ENCODE measurements around the gene GLIS1. TPM values are rescaled to one million over a fixed set of nuclear protein-coding genes. Genes with fewer than 3 reads are reported as not detected.

The GLIS1 gene
- total RNA-seq, 1 experiment from 2014 or later: 0.24 TPM

DNA sequence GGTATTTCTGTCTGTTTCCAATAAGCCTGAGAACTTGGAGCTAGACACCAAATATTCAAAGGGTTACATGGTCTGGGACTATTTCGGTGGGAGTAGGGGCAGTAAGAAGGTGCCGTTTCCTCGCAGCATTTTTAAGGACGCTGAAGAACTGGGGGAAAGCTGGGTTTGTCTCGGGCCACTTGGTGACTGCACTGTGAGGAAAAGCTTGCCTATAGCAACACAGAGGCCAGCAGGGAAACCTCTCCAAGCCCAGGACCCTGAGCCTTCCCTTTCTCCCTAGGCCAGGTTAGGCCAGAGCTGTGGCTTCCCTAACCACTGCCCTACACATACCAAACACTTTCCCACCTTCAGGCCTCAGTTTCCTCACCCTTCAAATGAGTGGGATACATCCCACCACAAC is 3.3 kb downstream of the GLIS1 start (continued):
- TF ChIP-seq, protein P1, sequence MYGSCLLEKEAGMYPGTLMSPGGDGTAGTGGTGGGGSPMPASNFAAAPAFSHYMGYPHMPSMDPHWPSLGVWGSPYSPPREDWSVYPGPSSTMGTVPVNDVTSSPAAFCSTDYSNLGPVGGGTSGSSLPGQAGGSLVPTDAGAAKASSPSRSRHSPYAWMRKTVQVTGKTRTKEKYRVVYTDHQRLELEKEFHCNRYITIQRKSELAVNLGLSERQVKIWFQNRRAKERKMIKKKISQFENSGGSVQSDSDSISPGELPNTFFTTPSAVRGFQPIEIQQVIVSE (CRISPR knock-in tag; IDR thresholded peaks at IDR 0.05; ENCODE audit: borderline replicate concordance): no peak
- TF ChIP-seq, protein P2, sequence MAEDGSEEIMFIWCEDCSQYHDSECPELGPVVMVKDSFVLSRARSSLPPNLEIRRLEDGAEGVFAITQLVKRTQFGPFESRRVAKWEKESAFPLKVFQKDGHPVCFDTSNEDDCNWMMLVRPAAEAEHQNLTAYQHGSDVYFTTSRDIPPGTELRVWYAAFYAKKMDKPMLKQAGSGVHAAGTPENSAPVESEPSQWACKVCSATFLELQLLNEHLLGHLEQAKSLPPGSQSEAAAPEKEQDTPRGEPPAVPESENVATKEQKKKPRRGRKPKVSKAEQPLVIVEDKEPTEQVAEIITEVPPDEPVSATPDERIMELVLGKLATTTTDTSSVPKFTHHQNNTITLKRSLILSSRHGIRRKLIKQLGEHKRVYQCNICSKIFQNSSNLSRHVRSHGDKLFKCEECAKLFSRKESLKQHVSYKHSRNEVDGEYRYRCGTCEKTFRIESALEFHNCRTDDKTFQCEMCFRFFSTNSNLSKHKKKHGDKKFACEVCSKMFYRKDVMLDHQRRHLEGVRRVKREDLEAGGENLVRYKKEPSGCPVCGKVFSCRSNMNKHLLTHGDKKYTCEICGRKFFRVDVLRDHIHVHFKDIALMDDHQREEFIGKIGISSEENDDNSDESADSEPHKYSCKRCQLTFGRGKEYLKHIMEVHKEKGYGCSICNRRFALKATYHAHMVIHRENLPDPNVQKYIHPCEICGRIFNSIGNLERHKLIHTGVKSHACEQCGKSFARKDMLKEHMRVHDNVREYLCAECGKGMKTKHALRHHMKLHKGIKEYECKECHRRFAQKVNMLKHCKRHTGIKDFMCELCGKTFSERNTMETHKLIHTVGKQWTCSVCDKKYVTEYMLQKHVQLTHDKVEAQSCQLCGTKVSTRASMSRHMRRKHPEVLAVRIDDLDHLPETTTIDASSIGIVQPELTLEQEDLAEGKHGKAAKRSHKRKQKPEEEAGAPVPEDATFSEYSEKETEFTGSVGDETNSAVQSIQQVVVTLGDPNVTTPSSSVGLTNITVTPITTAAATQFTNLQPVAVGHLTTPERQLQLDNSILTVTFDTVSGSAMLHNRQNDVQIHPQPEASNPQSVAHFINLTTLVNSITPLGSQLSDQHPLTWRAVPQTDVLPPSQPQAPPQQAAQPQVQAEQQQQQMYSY (CRISPR knock-in tag; IDR thresholded peaks at IDR 0.05): no peak
- TF ChIP-seq, protein P3, sequence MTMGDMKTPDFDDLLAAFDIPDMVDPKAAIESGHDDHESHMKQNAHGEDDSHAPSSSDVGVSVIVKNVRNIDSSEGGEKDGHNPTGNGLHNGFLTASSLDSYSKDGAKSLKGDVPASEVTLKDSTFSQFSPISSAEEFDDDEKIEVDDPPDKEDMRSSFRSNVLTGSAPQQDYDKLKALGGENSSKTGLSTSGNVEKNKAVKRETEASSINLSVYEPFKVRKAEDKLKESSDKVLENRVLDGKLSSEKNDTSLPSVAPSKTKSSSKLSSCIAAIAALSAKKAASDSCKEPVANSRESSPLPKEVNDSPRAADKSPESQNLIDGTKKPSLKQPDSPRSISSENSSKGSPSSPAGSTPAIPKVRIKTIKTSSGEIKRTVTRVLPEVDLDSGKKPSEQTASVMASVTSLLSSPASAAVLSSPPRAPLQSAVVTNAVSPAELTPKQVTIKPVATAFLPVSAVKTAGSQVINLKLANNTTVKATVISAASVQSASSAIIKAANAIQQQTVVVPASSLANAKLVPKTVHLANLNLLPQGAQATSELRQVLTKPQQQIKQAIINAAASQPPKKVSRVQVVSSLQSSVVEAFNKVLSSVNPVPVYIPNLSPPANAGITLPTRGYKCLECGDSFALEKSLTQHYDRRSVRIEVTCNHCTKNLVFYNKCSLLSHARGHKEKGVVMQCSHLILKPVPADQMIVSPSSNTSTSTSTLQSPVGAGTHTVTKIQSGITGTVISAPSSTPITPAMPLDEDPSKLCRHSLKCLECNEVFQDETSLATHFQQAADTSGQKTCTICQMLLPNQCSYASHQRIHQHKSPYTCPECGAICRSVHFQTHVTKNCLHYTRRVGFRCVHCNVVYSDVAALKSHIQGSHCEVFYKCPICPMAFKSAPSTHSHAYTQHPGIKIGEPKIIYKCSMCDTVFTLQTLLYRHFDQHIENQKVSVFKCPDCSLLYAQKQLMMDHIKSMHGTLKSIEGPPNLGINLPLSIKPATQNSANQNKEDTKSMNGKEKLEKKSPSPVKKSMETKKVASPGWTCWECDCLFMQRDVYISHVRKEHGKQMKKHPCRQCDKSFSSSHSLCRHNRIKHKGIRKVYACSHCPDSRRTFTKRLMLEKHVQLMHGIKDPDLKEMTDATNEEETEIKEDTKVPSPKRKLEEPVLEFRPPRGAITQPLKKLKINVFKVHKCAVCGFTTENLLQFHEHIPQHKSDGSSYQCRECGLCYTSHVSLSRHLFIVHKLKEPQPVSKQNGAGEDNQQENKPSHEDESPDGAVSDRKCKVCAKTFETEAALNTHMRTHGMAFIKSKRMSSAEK (CRISPR knock-in tag; IDR thresholded peaks at IDR 0.05; ENCODE audit: borderline replicate concordance): no peak
- TF ChIP-seq, protein P4, sequence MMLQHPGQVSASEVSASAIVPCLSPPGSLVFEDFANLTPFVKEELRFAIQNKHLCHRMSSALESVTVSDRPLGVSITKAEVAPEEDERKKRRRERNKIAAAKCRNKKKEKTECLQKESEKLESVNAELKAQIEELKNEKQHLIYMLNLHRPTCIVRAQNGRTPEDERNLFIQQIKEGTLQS (CRISPR knock-in tag; conservative IDR thresholded peaks at IDR 0.05): no peak
- TF ChIP-seq RORB (CRISPR knock-in tag; IDR thresholded peaks at IDR 0.05): no peak

DNA sequence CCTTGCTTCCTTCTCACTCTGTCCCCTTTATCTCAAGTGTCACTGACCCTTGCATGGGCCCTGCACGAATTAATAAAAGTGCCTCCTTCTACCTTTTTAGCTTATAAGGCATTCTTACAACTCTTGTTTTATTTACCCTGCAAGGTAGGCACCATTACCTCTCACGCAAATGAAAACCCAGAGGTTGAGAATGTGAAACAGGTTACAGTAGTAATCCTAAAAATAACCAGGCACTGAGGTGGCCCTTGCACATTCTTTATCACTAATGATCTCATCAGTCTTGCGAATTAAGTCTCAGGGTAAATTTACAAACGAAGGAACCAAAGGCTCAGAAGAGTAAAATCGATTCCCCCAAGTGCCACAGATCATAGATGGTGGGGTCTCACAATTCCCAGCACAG is 3.7 kb downstream of the GLIS1 start:
- Mint-ChIP-seq H3K27ac (no peak overlapping the region), H3K27me3 (ENCODE audit: low read depth) (peaks cover 61% of the 10 kb centered on the region), H3K9me3 (no peaks in the 10 kb centered on the region), H3K36me3 (no peaks in the 10 kb centered on the region), H3K4me1 (peaks cover 7% of the 10 kb centered on the region), H3K4me3 (no peak overlapping the region)
- no peak for DNase-seq (ENCODE audit: low spot score)
- POLR2A ChIA-PET: interaction anchor here (0.5 to 0.7 kb wide), 2 partner anchors 30 to 299 kb away, joined by 3 to 6 read pairs; no protein-coding TSS in a partner anchor
- no peak for ATAC-seq
- CTCF ChIA-PET: interaction anchor here (0.9 to 3.9 kb wide), 5 partner anchors 11 to 249 kb away, joined by 3 to 17 read pairs (median 15); no protein-coding TSS in a partner anchor
- TF ChIP-seq HMGA2 (CRISPR knock-in tag; IDR thresholded peaks at IDR 0.05) (no peak), CREB1 (CRISPR knock-in tag; IDR thresholded peaks at IDR 0.05) (no peak), ZNF232 (CRISPR knock-in tag; IDR thresholded peaks at IDR 0.05) (no peak), ESRRA (CRISPR knock-in tag; IDR thresholded peaks at IDR 0.05; ENCODE audit: borderline replicate concordance) (no peak), GABPB1 (CRISPR knock-in tag; IDR thresholded peaks at IDR 0.05) (no peak)
- TF ChIP-seq, protein P5, sequence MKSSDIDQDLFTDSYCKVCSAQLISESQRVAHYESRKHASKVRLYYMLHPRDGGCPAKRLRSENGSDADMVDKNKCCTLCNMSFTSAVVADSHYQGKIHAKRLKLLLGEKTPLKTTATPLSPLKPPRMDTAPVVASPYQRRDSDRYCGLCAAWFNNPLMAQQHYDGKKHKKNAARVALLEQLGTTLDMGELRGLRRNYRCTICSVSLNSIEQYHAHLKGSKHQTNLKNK (CRISPR knock-in tag; IDR thresholded peaks at IDR 0.05): no peak

DNA sequence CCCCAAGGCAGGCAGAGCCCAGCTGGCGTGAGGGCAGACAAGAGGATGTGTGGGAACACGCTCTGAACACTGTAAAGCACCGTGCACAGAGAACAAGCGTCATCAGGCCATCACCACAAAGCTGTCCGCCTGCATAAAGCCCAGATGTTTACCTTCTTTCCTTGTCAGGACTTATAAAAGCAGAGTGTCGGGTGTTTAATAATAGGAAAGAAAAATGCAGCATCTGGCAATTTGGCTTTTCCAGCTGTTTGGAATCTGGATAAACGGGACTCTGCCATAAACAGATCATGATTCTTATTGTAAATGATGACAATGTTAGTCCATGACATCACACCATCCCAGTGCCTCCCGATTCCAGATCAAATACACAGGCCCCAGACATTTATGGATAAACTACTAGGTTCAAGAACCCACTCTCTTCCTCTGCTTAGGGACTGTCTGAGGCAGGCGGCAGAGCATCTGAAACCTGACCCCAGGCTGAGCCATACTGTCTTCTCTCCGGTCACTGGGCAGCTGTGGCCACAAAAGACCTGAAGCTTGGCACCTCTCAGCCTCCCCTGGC is 4.2 kb downstream of the GLIS1 start:
- no peak overlapping the region for H3K27ac Mint-ChIP-seq
- POLR2A ChIA-PET: interaction anchor here (0.5 to 0.7 kb wide), 2 partner anchors 30 to 299 kb away, joined by 3 to 6 read pairs; no protein-coding TSS in a partner anchor
- CTCF ChIA-PET: interaction anchor here (0.7 to 3.9 kb wide), 5 partner anchors 10 to 270 kb away, joined by 3 to 17 read pairs (median 15); no protein-coding TSS in a partner anchor
- H3K36me3 Mint-ChIP-seq: no peaks in the 10 kb centered on the region
- peaks cover 7% of the 10 kb centered on the region for H3K4me1 Mint-ChIP-seq
- peaks cover 56% of the 10 kb centered on the region for H3K27me3 Mint-ChIP-seq (ENCODE audit: low read depth)
- no peaks in the 10 kb centered on the region for H3K9me3 Mint-ChIP-seq
- DNase-seq (ENCODE audit: low spot score) (no peak), ATAC-seq (no peak)
- H3K4me3 Mint-ChIP-seq: no peak overlapping the region
- TF ChIP-seq, protein P6, sequence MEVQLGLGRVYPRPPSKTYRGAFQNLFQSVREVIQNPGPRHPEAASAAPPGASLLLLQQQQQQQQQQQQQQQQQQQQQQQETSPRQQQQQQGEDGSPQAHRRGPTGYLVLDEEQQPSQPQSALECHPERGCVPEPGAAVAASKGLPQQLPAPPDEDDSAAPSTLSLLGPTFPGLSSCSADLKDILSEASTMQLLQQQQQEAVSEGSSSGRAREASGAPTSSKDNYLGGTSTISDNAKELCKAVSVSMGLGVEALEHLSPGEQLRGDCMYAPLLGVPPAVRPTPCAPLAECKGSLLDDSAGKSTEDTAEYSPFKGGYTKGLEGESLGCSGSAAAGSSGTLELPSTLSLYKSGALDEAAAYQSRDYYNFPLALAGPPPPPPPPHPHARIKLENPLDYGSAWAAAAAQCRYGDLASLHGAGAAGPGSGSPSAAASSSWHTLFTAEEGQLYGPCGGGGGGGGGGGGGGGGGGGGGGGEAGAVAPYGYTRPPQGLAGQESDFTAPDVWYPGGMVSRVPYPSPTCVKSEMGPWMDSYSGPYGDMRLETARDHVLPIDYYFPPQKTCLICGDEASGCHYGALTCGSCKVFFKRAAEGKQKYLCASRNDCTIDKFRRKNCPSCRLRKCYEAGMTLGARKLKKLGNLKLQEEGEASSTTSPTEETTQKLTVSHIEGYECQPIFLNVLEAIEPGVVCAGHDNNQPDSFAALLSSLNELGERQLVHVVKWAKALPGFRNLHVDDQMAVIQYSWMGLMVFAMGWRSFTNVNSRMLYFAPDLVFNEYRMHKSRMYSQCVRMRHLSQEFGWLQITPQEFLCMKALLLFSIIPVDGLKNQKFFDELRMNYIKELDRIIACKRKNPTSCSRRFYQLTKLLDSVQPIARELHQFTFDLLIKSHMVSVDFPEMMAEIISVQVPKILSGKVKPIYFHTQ (CRISPR knock-in tag; IDR thresholded peaks at IDR 0.05): no peak
- TF ChIP-seq GABPB1 (CRISPR knock-in tag; IDR thresholded peaks at IDR 0.05) (no peak), ZBTB21 (CRISPR knock-in tag; IDR thresholded peaks at IDR 0.05; ENCODE audit: borderline replicate concordance) (no peak), TEAD4 (CRISPR knock-in tag; IDR thresholded peaks at IDR 0.05) (no peak)
- TF ChIP-seq, protein P5 (CRISPR knock-in tag; IDR thresholded peaks at IDR 0.05): no peak
